Stimulated activated CD4-positive, alpha-beta T cell treated with anti-CD3 and anti-CD28 coated beads, Interleukin-4, amount 100 ng/mL, for 1 hour (primary cell): ENCODE data around the gene THAP11.
"Not testable (repeated sequence)": the region's sequence is repeated elsewhere in the genome, so short reads cannot be mapped to it uniquely, and the experiment has no call there.

Source experiments
- DNase-seq: peaks from one replicate; pipeline ENCODE4 v3.0.0-alpha.2; 2020

THAP11 gene

GRCh38 chr16:67864044-67864443 lies 21.9 kb downstream of the THAP11 start:
- not testable (repeated sequence) for DNase-seq

- no peak for DNase-seq
Measured at GRCh38 chr16:67864594-67864993, 22.5 kb downstream of the THAP11 start.

GRCh38 chr16:67865318-67865717 lies 23.2 kb downstream of the THAP11 start:
- DNase-seq: no peak

- DNase-seq: no peak
Measured at GRCh38 chr16:67868290-67868689, 26.2 kb downstream of the THAP11 start.

GRCh38 chr16:67869653-67870052 lies 27.5 kb downstream of the THAP11 start:
- DNase-seq: no peak

GRCh38 chr16:67871256-67871655 lies 29.1 kb downstream of the THAP11 start:
- no peak for DNase-seq

GRCh38 chr16:67872131-67872630 lies 30.1 kb downstream of the THAP11 start:
- DNase-seq: no peak

- peak; percentile 88 for DNase-seq
Measured at GRCh38 chr16:67872631-67873434, 30.7 kb downstream of the THAP11 start, which contains the start of gene EDC4. Gene EDC4 (plus strand): TSS chr16:67873052. CDS start chr16:67873262, 210 bp downstream.

- no peak for DNase-seq
Measured at GRCh38 chr16:67873435-67874370, 31.6 kb downstream of the THAP11 start.

- DNase-seq: no peak
Measured at GRCh38 chr16:67874372-67874771, 32.3 kb downstream of the THAP11 start.

GRCh38 chr16:67877064-67877463 lies 34.9 kb downstream of the THAP11 start:
- DNase-seq: no peak

- no peak for DNase-seq
Measured at GRCh38 chr16:67878232-67878631, 36.1 kb downstream of the THAP11 start.

- DNase-seq: no peak
Measured at GRCh38 chr16:67878846-67879245, 36.7 kb downstream of the THAP11 start.

GRCh38 chr16:67879462-67879861 lies 37.3 kb downstream of the THAP11 start:
- no peak for DNase-seq

GRCh38 chr16:67879936-67880335 lies 37.8 kb downstream of the THAP11 start:
- no peak for DNase-seq

- no peak for DNase-seq
Measured at GRCh38 chr16:67880584-67880983, 38.5 kb downstream of the THAP11 start.

- no peak for DNase-seq
Measured at GRCh38 chr16:67881621-67882161, 39.6 kb downstream of the THAP11 start.

- DNase-seq: no peak
Measured at GRCh38 chr16:67882374-67883145, 40.4 kb downstream of the THAP11 start.

GRCh38 chr16:67883146-67883871 lies 41.2 kb downstream of the THAP11 start:
- DNase-seq: no peak

GRCh38 chr16:67883872-67884261 lies 41.7 kb downstream of the THAP11 start:
- DNase-seq: peak; percentile 77

- DNase-seq: no peak
Measured at GRCh38 chr16:67884684-67885083, 42.6 kb downstream of the THAP11 start, which contains the start of gene NRN1L. Gene NRN1L (plus strand): TSS chr16:67884885. CDS start chr16:67884904, 19 bp downstream.

- no peak for DNase-seq
Measured at GRCh38 chr16:67885545-67885944, 43.4 kb downstream of the THAP11 start.
